Neural progenitor cell (in vitro differentiated cells): Measurements from ENCODE around the gene RBM47.

Experiments
- EZH2 ChIP-seq: fragments of 200-600 bp; sonication (generic); IDR thresholded peaks from 2 replicates; pipeline ENCODE4 v1.6.1; 2017; ENCODE audit warnings: antibody characterized with exemption, mild to moderate bottlenecking, moderate library complexity
- EZH2phosphoT487 ChIP-seq: fragments of 200-600 bp; sonication (generic); IDR thresholded peaks from 2 replicates; pipeline ENCODE4 v1.6.1; 2017; ENCODE audit warnings: antibody characterized with exemption
- TF ChIP-seq, protein P1 (sequence below): fragments of 200-600 bp; sonication (generic); IDR thresholded peaks from 2 replicates; pipeline ENCODE4 v1.5.1; 2017; ENCODE audit warnings: antibody characterized with exemption, mild to moderate bottlenecking

DNA sequence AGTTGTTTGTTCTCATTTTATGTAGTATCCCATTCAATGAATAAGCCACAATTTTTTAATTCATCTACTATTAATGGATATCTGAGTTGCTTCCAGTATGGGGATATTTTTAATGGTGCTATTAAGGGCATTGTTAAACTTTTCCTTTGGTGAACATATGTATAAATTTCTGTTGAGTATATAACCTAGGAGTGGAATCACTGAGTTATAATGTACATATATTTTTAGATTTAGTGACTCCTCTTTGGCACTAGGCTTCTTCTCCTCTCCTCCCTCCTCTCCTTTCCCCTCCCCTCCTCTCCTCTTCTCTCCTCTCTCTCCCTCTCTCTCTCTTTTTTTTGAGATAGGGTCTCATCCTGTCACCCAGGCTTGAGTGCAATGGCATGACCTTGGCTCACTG, 26.4 kb downstream of the RBM47 start:
- TF ChIP-seq, protein P1, sequence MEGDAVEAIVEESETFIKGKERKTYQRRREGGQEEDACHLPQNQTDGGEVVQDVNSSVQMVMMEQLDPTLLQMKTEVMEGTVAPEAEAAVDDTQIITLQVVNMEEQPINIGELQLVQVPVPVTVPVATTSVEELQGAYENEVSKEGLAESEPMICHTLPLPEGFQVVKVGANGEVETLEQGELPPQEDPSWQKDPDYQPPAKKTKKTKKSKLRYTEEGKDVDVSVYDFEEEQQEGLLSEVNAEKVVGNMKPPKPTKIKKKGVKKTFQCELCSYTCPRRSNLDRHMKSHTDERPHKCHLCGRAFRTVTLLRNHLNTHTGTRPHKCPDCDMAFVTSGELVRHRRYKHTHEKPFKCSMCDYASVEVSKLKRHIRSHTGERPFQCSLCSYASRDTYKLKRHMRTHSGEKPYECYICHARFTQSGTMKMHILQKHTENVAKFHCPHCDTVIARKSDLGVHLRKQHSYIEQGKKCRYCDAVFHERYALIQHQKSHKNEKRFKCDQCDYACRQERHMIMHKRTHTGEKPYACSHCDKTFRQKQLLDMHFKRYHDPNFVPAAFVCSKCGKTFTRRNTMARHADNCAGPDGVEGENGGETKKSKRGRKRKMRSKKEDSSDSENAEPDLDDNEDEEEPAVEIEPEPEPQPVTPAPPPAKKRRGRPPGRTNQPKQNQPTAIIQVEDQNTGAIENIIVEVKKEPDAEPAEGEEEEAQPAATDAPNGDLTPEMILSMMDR, result no peak
- TF ChIP-seq EZH2, result no peak
- no peak for TF ChIP-seq EZH2phosphoT487
